ENCODE measurements around the gene FIGNL2.

GRCh38 chr12:51897181-51897580 is 48.7 kb upstream of the FIGNL2 start:
- no peak for TF ChIP-seq CTCF (IDR thresholded peaks at IDR 0.05; ENCODE audit: low read length)
- TF ChIP-seq EZH2 (IDR thresholded peaks at IDR 0.05; ENCODE audit: borderline replicate concordance, low read length) = no peak

Measured in OCI-LY1 (cell line).